ENCODE results near the gene LDLRAD4.

Gene LDLRAD4

DNA sequence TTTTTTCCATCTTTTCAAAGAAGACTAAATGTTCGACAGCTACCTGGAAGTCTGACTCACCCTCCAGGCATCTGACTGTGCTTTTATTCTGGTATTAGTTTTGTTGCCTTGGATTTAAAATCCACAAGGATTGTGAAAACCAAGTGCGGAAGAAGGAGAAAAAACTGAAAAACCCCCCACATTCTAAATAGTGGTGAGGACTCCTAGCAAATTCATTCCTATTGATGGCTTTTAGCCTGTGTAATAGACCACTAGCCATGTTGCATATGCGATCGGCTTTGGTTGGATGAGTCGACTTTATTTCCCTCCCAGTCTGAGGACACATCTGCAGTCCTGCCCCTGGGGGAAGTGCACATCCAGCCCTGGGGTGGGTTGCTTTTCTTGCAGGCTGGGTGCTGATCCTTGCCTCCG is 16.9 kb downstream of the LDLRAD4 start:
- H2AFZ ChIP-seq (ENCODE audit: low read depth, low read length), result no peak overlapping the region
- H3K4me1 ChIP-seq (ENCODE audit: control insufficient read depth, insufficient read depth, low read depth, low read length), result no peaks in the 10 kb centered on the region
- no peak overlapping the region for H3K4me3 ChIP-seq (ENCODE audit: insufficient read depth in 1 of 2, low read depth in 1 of 2, low read length in 2 of 2)
- no peak for DNase-seq
- no peaks in the 10 kb centered on the region for H3K79me1 ChIP-seq (replicated peaks; ENCODE audit: low read length, poor library complexity, severe bottlenecking)
- peaks cover 0 to 43% of the 10 kb centered on the region in 2 experiments for H3K27me3 ChIP-seq (ENCODE audit: control insufficient read depth in 1 of 2, insufficient read depth in 1 of 2, low read length in 2 of 2)
- H2AK5ac ChIP-seq (ENCODE audit: low read length, severe bottlenecking), result no peak overlapping the region
- WGBS, result 55% methylated on average over 4 of the region's 6 CpGs
- no peak overlapping the region for H3K14ac ChIP-seq (ENCODE audit: low read length in 2 of 2)
- no peak overlapping the region for H3K27ac ChIP-seq (ENCODE audit: low read length, poor library complexity, severe bottlenecking)
- H3K9ac ChIP-seq (ENCODE audit: low read length), result peak overlapping the region; percentile 59
- H3K9me3 ChIP-seq (ENCODE audit: control insufficient read depth, low read length), result no peaks in the 10 kb centered on the region
- no peak overlapping the region for H2BK5ac ChIP-seq (ENCODE audit: low read depth, low read length, poor library complexity, severe bottlenecking)
- H3K36me3 ChIP-seq (ENCODE audit: control insufficient read depth in 1 of 2, insufficient read depth in 2 of 2, low read depth in 1 of 2, low read length in 2 of 2), result no peaks in the 10 kb centered on the region
- H2BK120ac ChIP-seq (ENCODE audit: low read depth, low read length), result no peak overlapping the region
- no peak overlapping the region for H4K91ac ChIP-seq (ENCODE audit: low read length)
- H4K8ac ChIP-seq (ENCODE audit: low read length), result no peak overlapping the region
- no peak overlapping the region for H3K4me2 ChIP-seq (ENCODE audit: low read length, poor library complexity, severe bottlenecking)
- H2BK15ac ChIP-seq (ENCODE audit: low read depth, poor library complexity, severe bottlenecking), result no peak overlapping the region
- H2BK12ac ChIP-seq (ENCODE audit: low read length in 2 of 2), result no peak overlapping the region
- H3K18ac ChIP-seq (ENCODE audit: low read depth in 1 of 2, low read length in 2 of 2), result no peak overlapping the region
- H3K4ac ChIP-seq (ENCODE audit: low read depth in 1 of 2, low read length in 2 of 2), result no peak overlapping the region
- no peak overlapping the region for H3K23ac ChIP-seq (ENCODE audit: low read length in 2 of 2)

DNA sequence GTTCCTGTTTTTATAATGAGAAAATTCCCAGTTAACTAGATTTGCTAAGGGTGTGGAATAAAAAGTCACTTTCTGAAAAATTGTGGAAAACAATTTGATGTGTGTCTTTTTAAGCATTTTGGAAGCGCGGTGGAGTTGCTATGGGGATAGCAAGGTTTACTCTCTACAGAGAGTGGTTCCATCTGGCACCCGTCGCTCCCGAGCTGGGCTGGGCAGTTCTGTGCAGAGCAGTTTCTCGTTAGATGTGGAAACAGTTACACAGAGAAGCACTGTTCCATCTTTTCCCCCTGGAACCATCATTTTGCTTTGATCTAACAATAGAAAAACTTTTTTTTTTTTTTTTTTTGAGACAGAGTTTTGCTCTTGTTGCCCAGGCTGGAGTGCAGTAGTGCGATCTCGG is 17.4 kb downstream of the LDLRAD4 start:
- 78% methylated on average over 8 of the region's 8 CpGs for WGBS
- Histone ChIP-seq H2BK5ac (ENCODE audit: low read depth, low read length, poor library complexity, severe bottlenecking) (no peak overlapping the region), H2BK15ac (ENCODE audit: low read depth, poor library complexity, severe bottlenecking) (no peak overlapping the region), H2BK120ac (ENCODE audit: low read depth, low read length) (no peak overlapping the region), H4K8ac (ENCODE audit: low read length) (no peak overlapping the region), H3K4ac (ENCODE audit: low read depth in 1 of 2, low read length in 2 of 2) (no peak overlapping the region), H3K18ac (ENCODE audit: low read depth in 1 of 2, low read length in 2 of 2) (no peak overlapping the region), H3K9ac (ENCODE audit: low read length) (peak overlapping the region; percentile 59), H3K4me2 (ENCODE audit: low read length, poor library complexity, severe bottlenecking) (no peak overlapping the region), H2BK12ac (ENCODE audit: low read length in 2 of 2) (no peak overlapping the region), H3K9me3 (ENCODE audit: control insufficient read depth, low read length) (no peaks in the 10 kb centered on the region), H3K36me3 (ENCODE audit: control insufficient read depth in 1 of 2, insufficient read depth in 2 of 2, low read depth in 1 of 2, low read length in 2 of 2) (no peaks in the 10 kb centered on the region), H4K91ac (ENCODE audit: low read length) (no peak overlapping the region), H3K27me3 (ENCODE audit: control insufficient read depth in 1 of 2, insufficient read depth in 1 of 2, low read length in 2 of 2) (peaks cover 0 to 41% of the 10 kb centered on the region in 2 experiments), H3K4me3 (ENCODE audit: insufficient read depth in 1 of 2, low read depth in 1 of 2, low read length in 2 of 2) (no peak overlapping the region), H3K14ac (ENCODE audit: low read length in 2 of 2) (no peak overlapping the region), H3K79me1 (replicated peaks; ENCODE audit: low read length, poor library complexity, severe bottlenecking) (no peaks in the 10 kb centered on the region), H2AFZ (ENCODE audit: low read depth, low read length) (no peak overlapping the region), H3K4me1 (ENCODE audit: control insufficient read depth, insufficient read depth, low read depth, low read length) (no peaks in the 10 kb centered on the region), H3K27ac (ENCODE audit: low read length, poor library complexity, severe bottlenecking) (no peak overlapping the region), H3K23ac (ENCODE audit: low read length in 2 of 2) (no peak overlapping the region), H2AK5ac (ENCODE audit: low read length, severe bottlenecking) (no peak overlapping the region)
- no peak for DNase-seq

DNA sequence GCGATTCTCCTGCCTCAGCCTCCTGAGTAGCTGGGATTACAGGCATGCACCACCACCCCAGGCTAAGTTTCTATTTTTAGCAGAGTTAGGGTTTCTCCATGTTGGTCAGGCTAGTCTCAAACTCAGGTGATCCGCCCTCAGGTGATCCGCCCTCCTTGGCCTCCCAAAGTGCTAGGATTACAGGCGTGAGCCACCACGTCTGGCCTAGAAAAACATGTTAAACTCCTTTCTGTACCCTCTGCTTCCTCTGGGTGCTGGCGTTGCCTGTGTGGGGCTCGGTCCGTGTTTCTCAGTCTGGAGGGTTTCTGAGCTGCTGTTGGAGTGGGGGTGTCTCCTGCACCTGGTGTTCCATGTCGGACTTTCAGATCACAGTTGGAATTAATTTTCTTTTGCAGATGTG is 17.9 kb downstream of the LDLRAD4 start:
- Histone ChIP-seq H4K8ac (ENCODE audit: low read length) (no peak overlapping the region), H3K27me3 (ENCODE audit: control insufficient read depth in 1 of 2, insufficient read depth in 1 of 2, low read length in 2 of 2) (peaks cover 0 to 39% of the 10 kb centered on the region in 2 experiments), H2BK15ac (ENCODE audit: low read depth, poor library complexity, severe bottlenecking) (no peak overlapping the region), H2BK12ac (ENCODE audit: low read length in 2 of 2) (no peak overlapping the region), H2BK5ac (ENCODE audit: low read depth, low read length, poor library complexity, severe bottlenecking) (no peak overlapping the region), H3K23ac (ENCODE audit: low read length in 2 of 2) (no peak overlapping the region), H3K79me1 (replicated peaks; ENCODE audit: low read length, poor library complexity, severe bottlenecking) (no peaks in the 10 kb centered on the region), H3K36me3 (ENCODE audit: control insufficient read depth in 1 of 2, insufficient read depth in 2 of 2, low read depth in 1 of 2, low read length in 2 of 2) (no peaks in the 10 kb centered on the region), H2BK120ac (ENCODE audit: low read depth, low read length) (no peak overlapping the region), H3K4ac (ENCODE audit: low read depth in 1 of 2, low read length in 2 of 2) (no peak overlapping the region), H3K4me3 (ENCODE audit: insufficient read depth in 1 of 2, low read depth in 1 of 2, low read length in 2 of 2) (no peak overlapping the region), H4K91ac (ENCODE audit: low read length) (no peak overlapping the region), H3K9me3 (ENCODE audit: control insufficient read depth, low read length) (no peaks in the 10 kb centered on the region), H3K4me1 (ENCODE audit: control insufficient read depth, insufficient read depth, low read depth, low read length) (no peaks in the 10 kb centered on the region), H3K14ac (ENCODE audit: low read length in 2 of 2) (no peak overlapping the region), H2AK5ac (ENCODE audit: low read length, severe bottlenecking) (no peak overlapping the region), H3K27ac (ENCODE audit: low read length, poor library complexity, severe bottlenecking) (no peak overlapping the region), H3K9ac (ENCODE audit: low read length) (no peak overlapping the region), H3K18ac (ENCODE audit: low read depth in 1 of 2, low read length in 2 of 2) (no peak overlapping the region), H2AFZ (ENCODE audit: low read depth, low read length) (no peak overlapping the region), H3K4me2 (ENCODE audit: low read length, poor library complexity, severe bottlenecking) (no peak overlapping the region)
- 92% methylated on average over 9 of the region's 9 CpGs for WGBS
- DNase-seq, result no peak

DNA sequence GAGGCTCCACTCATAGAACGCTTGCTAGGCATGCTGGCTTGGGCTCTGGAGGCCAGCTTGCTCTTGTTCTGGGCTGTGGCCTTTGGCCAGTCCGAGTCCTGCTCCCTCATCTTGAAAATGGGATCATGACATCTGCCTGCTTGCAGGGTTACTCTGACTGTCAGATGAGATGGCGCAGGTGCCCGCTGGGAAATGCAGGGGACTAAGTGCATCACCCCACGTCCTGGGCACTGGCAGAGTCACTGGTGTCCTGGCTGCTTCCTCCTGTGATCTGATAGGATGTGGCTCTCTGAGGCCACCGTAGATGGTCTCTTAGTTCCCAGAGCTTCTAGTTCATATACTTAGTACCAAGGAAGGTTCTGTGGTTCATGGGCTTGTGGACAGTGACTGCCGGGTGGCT is 18.5 kb downstream of the LDLRAD4 start:
- no peaks in the 10 kb centered on the region for H3K4me1 ChIP-seq (ENCODE audit: control insufficient read depth, insufficient read depth, low read depth, low read length)
- no peak overlapping the region for H3K4me2 ChIP-seq (ENCODE audit: low read length, poor library complexity, severe bottlenecking)
- no peak for DNase-seq
- no peaks in the 10 kb centered on the region for H3K36me3 ChIP-seq (ENCODE audit: control insufficient read depth in 1 of 2, insufficient read depth in 2 of 2, low read depth in 1 of 2, low read length in 2 of 2)
- no peak overlapping the region for H4K8ac ChIP-seq (ENCODE audit: low read length)
- H2AK5ac ChIP-seq (ENCODE audit: low read length, severe bottlenecking), result no peak overlapping the region
- no peak overlapping the region for H3K27ac ChIP-seq (ENCODE audit: low read length, poor library complexity, severe bottlenecking)
- H2BK120ac ChIP-seq (ENCODE audit: low read depth, low read length), result no peak overlapping the region
- H3K79me1 ChIP-seq (replicated peaks; ENCODE audit: low read length, poor library complexity, severe bottlenecking), result no peaks in the 10 kb centered on the region
- no peak overlapping the region for H2BK5ac ChIP-seq (ENCODE audit: low read depth, low read length, poor library complexity, severe bottlenecking)
- no peak overlapping the region for H3K9ac ChIP-seq (ENCODE audit: low read length)
- no peak overlapping the region for H2BK15ac ChIP-seq (ENCODE audit: low read depth, poor library complexity, severe bottlenecking)
- 87% methylated on average over 7 of the region's 7 CpGs for WGBS
- no peak overlapping the region for H3K14ac ChIP-seq (ENCODE audit: low read length in 2 of 2)
- H3K9me3 ChIP-seq (ENCODE audit: control insufficient read depth, low read length), result no peaks in the 10 kb centered on the region
- no peak overlapping the region for H4K91ac ChIP-seq (ENCODE audit: low read length)
- no peak overlapping the region for H3K23ac ChIP-seq (ENCODE audit: low read length in 2 of 2)
- no peak overlapping the region for H2BK12ac ChIP-seq (ENCODE audit: low read length in 2 of 2)
- H3K18ac ChIP-seq (ENCODE audit: low read depth in 1 of 2, low read length in 2 of 2), result no peak overlapping the region
- H3K4me3 ChIP-seq (ENCODE audit: insufficient read depth in 1 of 2, low read depth in 1 of 2, low read length in 2 of 2), result no peak overlapping the region
- H3K4ac ChIP-seq (ENCODE audit: low read depth in 1 of 2, low read length in 2 of 2), result no peak overlapping the region
- no peak overlapping the region for H2AFZ ChIP-seq (ENCODE audit: low read depth, low read length)
- peaks cover 0 to 36% of the 10 kb centered on the region in 2 experiments for H3K27me3 ChIP-seq (ENCODE audit: control insufficient read depth in 1 of 2, insufficient read depth in 1 of 2, low read length in 2 of 2)

Data from mesenchymal stem cell (in vitro differentiated cells and primary cell).